ENCODE measurements around the gene MCF2L2.

DNA sequence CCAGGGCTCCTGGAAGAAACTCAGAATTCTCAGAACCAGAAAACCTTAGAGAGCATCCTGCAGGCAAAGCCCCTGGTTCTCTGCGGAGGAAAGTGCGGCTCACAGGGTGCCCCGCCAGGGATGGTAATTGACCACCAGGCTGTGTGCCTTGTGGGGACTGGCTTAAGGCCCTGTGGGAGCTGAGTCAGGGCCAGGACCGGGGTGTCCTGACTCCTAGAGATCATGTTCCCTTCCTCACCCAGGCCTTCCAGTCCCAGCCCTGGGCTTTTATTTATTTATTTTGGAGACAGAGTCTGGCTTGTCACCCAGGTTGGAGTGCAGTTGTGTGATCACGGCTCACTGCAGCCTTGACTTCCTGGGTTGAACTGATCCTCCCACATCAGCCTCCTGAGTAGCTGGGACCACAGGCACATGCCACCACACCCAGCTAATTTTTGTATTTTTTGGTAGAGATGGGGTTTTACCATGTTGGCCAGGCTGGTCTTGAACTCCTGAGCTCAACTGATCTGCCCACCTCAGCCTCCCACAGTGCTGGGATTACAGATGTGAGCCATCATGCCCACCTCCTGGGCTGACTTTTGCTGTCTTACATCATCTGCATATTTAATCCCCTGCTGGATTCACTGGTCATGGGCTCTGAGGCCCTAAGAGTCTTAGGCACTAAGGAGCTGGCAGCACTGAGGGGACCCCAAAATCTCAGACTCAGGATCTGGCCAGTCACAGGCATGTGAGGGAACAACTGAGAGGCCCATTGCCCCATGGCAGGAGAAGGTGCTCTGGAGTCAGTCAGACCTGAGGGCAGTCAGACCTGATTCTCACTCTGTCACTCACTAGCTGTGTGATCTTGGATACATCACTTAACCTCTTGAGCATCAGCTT, 245.4 kb downstream of the MCF2L2 start:
- TF ChIP-seq, protein P1, sequence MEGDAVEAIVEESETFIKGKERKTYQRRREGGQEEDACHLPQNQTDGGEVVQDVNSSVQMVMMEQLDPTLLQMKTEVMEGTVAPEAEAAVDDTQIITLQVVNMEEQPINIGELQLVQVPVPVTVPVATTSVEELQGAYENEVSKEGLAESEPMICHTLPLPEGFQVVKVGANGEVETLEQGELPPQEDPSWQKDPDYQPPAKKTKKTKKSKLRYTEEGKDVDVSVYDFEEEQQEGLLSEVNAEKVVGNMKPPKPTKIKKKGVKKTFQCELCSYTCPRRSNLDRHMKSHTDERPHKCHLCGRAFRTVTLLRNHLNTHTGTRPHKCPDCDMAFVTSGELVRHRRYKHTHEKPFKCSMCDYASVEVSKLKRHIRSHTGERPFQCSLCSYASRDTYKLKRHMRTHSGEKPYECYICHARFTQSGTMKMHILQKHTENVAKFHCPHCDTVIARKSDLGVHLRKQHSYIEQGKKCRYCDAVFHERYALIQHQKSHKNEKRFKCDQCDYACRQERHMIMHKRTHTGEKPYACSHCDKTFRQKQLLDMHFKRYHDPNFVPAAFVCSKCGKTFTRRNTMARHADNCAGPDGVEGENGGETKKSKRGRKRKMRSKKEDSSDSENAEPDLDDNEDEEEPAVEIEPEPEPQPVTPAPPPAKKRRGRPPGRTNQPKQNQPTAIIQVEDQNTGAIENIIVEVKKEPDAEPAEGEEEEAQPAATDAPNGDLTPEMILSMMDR (conservative IDR thresholded peaks at IDR 0.05), result no peak
- no peak for TF ChIP-seq EZH2 (IDR thresholded peaks at IDR 0.05; ENCODE audit: low read depth)
